Umbilical cord (tissue), 2 donors: ENCODE measurements around the gene RAB4A. TPM values are rescaled to one million over a fixed set of nuclear protein-coding genes. Genes with fewer than 3 reads are reported as not detected.

Experiments used
- DNase-seq: peaks from one replicate; pipeline ENCODE4 v3.0.0-alpha.2; 2015; ENCODE audit warnings: low spot score
- total RNA-seq: library from RNA; depleted of rRNA; stranded (reverse); fragments of >200 nt; gene quantifications from one replicate; pipeline ENCODE4 v1.2.3, GENCODE V29; 2014; ENCODE audit warnings: low replicate concordance; ENCODE audit not compliant: insufficient read depth

The RAB4A gene
- 36.6 TPM for total RNA-seq

DNA sequence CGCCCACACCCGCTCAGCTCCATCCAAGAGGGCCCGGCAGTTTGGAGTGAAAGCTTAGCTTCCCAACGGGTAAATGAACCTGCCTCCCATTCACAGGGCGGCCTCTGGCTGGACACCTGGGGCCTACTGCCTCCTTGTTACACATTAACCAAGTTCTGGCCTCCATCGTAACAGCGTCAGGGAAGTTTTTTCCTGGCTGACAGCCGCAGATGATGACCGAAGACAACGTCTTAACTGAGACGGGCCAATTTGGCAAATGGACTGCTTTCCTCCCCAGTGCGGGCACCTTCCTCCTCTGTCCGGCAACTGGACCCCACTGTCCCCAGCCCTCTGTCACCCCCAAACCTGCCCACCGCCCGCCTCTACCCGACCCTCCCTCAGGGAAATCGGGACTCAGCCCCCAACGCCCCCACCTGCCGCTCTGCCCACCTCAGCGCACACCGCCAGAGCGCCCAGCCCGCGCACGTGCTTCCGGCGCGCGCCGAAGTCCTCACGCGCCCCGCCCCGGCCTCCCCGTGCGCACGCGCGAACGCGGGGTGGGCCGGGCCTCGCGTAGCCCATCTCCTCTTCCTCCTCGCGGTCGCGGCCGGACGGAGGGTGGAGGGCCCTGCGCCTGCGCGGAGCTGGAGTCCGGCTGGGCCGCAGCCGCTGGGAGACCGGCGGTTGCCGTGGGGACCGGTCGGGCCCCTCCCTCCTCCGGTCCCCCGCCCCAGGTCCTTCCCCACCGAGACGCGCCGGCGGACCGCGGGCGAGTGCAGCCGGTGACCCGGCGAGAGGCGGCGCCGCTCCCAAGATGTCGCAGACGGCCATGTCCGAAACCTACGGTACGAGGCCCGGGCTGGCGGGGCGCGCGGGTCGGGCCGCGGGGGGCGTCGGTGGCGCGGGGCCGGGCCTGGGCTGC lies at the start of gene RAB4A:
TSS of gene RAB4A (plus strand) at position 565 of the 901 bp plus-strand sequence. CDS start at position 794, 229 bp downstream.
- DNase-seq = peak; percentile 92

DNA sequence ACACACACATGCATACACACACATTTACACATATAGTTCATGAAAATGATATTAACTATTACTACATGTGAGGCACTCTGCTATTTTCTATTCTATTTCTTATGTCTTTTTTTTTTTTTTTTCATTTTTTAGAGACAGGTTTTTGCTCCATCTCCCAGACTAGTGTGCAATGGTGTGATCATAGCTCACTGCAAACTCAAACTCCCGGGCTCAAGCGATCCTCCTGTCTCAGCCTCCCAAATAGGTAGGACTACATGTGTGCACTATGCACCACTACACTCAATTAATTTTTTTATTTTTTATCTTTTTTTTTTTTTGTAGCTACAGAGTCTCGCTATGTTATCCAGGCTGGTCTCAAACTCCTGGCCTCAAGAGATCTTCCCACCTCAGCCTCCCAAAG lies 48.8 kb upstream of the RAB4A start:
- DNase-seq = no peak

- peak; percentile 31 for DNase-seq
Measured at GRCh38 chr1:229223498-229223897, 47.4 kb upstream of the RAB4A start.

DNA sequence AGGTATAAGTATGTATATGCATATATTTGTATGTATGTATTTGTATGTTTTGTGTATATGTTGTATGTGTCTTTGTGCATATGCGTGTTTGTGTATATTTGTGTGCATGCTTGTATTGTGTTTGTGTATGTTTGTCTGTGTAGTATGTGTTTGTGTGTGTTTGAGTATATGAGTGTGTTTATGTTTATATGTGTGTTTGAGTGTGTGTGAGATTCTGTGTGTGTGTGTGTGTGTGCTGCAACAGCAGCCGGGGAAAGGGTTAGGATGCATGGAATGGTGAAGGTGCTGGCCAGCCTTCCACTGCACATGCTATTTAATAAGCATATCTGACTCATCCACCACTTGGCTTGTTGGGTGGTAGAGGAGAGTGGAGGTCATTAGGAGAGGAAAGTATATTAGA lies 46.6 kb upstream of the RAB4A start:
- peak; percentile 50 for DNase-seq

DNA sequence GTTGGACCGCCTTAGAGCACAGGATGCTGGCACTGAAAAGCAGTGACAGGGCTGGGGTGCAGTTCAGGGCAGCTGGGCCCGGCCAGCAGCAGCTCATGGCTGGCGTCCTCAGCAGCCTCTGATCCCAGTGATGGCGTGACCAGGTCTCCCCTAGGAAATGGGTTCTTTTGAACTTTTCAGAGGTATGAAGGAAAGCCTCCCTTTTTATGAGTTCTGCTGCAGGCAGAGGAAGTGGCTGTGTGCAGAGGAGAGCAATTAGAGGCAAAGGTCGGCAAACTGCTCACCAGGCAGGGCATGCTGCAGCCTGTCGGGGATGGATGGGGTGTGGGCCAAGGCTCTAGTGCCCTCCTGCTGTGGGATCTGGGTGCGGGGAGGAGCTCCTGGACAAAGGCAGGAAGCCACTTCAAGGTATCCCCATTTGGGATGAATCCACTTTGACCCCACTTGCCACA lies 45.6 kb upstream of the RAB4A start:
- peak; percentile 24 for DNase-seq

GRCh38 chr1:229226796-229227195 lies 44.1 kb upstream of the RAB4A start:
- DNase-seq = no peak

GRCh38 chr1:229227298-229227919 lies 43.5 kb upstream of the RAB4A start:
- DNase-seq = peak; percentile 87

- no peak for DNase-seq
Measured at GRCh38 chr1:229228522-229228921, 42.4 kb upstream of the RAB4A start.

DNA sequence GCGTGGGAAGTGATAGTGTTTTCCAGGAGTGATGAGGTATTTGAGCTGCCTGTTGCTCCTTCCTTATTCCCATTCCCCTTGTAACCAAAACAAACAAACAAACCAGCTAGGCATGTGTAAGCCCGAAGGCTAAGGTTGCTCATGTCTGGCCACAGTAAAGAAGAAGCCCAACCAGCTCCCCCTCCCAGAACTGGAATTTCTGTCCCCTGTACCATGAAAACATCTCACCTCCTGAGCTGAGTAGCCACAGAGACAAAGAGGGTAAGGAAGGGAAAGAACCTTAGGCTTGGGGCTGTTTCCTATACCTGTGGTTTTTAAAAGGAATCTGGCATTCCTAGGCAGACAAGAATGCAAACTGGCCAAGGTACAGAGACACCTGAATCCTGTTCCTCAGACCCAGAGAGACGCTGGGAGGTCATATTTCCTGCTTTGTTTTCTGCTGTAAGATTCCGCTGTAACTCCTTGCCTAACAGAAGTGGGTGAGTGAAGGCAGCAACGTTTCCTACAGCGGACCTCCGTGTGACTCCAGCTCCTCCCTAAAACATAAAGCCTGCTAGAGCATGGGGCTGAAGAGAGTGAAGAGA lies 41.7 kb upstream of the RAB4A start:
- DNase-seq = peak; percentile 61

- DNase-seq = peak; percentile 61
Measured at GRCh38 chr1:229229721-229230139, 41.2 kb upstream of the RAB4A start.

GRCh38 chr1:229230140-229230892 lies 40.6 kb upstream of the RAB4A start:
- DNase-seq = peak; percentile 42

- peak; percentile 73 for DNase-seq
Measured at GRCh38 chr1:229230893-229231753, 39.8 kb upstream of the RAB4A start.

GRCh38 chr1:229231754-229232119 lies 39.2 kb upstream of the RAB4A start:
- DNase-seq = no peak

DNA sequence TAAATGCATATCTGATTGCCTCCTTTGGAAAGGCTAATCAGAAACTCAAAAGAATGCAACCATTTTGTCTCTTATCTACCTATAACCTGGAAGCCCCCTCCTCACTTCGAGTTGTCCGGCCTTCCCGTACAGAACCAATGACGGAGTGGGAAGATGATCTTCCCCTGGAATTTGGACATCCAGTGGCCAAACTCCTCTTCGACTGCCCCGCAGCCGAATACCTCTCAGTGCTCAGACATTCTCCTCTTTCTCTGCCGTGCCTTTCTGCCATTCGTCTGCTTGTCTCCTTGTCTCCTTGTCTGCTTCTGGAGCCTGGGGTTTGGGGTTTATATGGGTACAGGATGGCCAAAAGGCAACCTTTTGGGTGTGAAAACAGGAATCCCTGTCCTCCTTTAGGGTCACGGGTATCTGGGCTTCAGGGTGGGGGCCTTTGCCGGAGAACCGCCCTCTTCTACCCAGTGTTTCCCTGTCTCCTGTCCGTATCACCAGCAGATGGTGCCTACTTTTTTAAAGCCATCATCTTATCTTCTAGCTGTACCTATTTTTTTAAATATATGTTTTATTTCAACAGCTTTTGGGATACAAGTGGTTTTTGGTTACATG lies 35.9 kb upstream of the RAB4A start:
- no peak for DNase-seq

- DNase-seq = no peak
Measured at GRCh38 chr1:229237320-229237719, 33.6 kb upstream of the RAB4A start.

DNA sequence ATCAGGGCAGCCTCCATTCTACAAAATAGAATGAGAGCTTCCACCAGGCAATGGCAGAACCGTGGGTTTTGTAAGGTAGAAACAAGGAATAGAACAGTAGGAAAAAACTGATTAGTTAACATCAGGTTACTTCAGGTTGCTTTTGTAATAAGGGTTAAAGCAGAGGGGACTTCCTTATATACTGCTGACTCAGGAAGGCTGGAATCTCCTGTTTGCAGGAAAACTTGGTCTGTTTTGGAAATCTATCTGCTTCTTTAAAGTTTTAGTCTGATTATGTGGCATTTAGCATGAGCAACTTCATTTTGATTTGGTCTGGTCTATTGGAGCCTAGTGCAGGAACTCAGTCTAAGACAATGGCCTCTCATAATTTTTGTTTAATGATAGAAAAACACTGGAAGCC lies 32.7 kb upstream of the RAB4A start:
- DNase-seq = no peak

GRCh38 chr1:229238674-229239415 lies 32.1 kb upstream of the RAB4A start:
- DNase-seq = no peak

DNA sequence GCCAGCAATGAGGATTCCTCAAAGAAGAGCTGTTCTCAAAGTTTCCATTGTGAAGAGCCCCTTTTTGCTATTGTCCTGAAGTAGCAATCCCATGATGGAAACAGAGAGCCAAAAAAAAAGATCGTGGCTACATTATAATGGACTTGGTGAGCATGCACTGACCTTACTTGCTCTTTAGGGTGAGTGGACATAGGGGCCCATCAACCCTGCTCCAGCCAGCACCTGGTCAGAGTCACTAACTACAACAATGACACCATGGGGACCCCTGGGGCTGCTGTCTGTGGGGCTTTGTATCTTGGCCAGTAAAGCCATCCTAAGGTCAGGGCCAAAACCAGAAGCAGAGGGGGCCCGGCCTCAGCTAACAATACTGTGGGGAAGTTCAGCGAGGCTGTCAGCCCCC lies 30.4 kb upstream of the RAB4A start:
- no peak for DNase-seq

DNA sequence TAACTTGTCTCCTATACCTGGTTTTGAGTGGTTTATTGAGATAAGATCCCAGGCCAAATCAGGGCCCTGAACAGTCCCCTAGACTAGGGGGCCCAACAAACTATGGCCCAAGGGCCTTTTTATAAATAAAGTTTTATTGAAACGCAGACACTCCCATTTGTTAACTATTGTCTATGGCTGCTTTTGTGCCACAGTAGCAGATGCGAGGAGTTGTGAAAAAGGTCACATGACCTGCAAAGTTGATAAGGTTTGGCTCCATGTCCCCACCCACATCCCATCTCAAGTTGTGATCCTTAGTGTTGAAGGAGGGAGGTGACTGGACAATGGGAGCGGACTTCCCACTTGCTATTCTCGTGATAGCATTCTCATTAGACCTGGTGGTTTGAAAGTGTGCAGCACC lies 29.5 kb upstream of the RAB4A start:
- no peak for DNase-seq

- DNase-seq = no peak
Measured at GRCh38 chr1:229243638-229244037, 27.3 kb upstream of the RAB4A start.
